ENCODE data around the gene RRAGB. TPM values are rescaled to one million over a fixed set of nuclear protein-coding genes. Genes with fewer than 3 reads are reported as not detected.

RRAGB gene
- total RNA-seq, 1 donor, result 34.0 TPM

GRCh38 chrX:55750256-55750655 lies 32.7 kb downstream of the RRAGB start:
- no peaks in the 10 kb centered on the region for H3K36me3 ChIP-seq (ENCODE audit: insufficient read depth, low read length)
- H3K4me3 ChIP-seq (ENCODE audit: insufficient read depth, low read length), result no peak overlapping the region
- no peak for DNase-seq (ENCODE audit: insufficient read length, low spot score, missing footprints)
- H2AFZ ChIP-seq (ENCODE audit: low read length), result no peak overlapping the region
- H3K4me1 ChIP-seq (ENCODE audit: insufficient read depth, low read length), result no peaks in the 10 kb centered on the region
- H3K27me3 ChIP-seq (ENCODE audit: insufficient read depth, low read length), result no peaks in the 10 kb centered on the region
- no peaks in the 10 kb centered on the region for H4K20me1 ChIP-seq (ENCODE audit: insufficient read depth, low read length)
- no peak overlapping the region for H3K27ac ChIP-seq (ENCODE audit: low read depth, low read length)
- no peak overlapping the region for H3K4me2 ChIP-seq (ENCODE audit: insufficient read depth, low read length)
- no peaks in the 10 kb centered on the region for H3K79me2 ChIP-seq (ENCODE audit: insufficient read depth, low read length)
- H3K9me3 ChIP-seq (ENCODE audit: low read depth, low read length), result no peaks in the 10 kb centered on the region
- TF ChIP-seq CTCF (IDR thresholded peaks at IDR 0.05; ENCODE audit: extremely low read depth, low read depth, low read length), result no peak

GRCh38 chrX:55754861-55755294 lies 37.3 kb downstream of the RRAGB start:
- H2AFZ ChIP-seq (ENCODE audit: low read length), result no peak overlapping the region
- DNase-seq (ENCODE audit: insufficient read length, low spot score, missing footprints), result no peak
- H3K9me3 ChIP-seq (ENCODE audit: low read depth, low read length), result no peaks in the 10 kb centered on the region
- no peaks in the 10 kb centered on the region for H3K79me2 ChIP-seq (ENCODE audit: insufficient read depth, low read length)
- H4K20me1 ChIP-seq (ENCODE audit: insufficient read depth, low read length), result no peaks in the 10 kb centered on the region
- no peaks in the 10 kb centered on the region for H3K27me3 ChIP-seq (ENCODE audit: insufficient read depth, low read length)
- no peaks in the 10 kb centered on the region for H3K36me3 ChIP-seq (ENCODE audit: insufficient read depth, low read length)
- H3K4me3 ChIP-seq (ENCODE audit: insufficient read depth, low read length), result no peak overlapping the region
- H3K4me1 ChIP-seq (ENCODE audit: insufficient read depth, low read length), result no peaks in the 10 kb centered on the region
- H3K27ac ChIP-seq (ENCODE audit: low read depth, low read length), result no peak overlapping the region
- no peak overlapping the region for H3K4me2 ChIP-seq (ENCODE audit: insufficient read depth, low read length)
- no peak for TF ChIP-seq CTCF (IDR thresholded peaks at IDR 0.05; ENCODE audit: extremely low read depth, low read depth, low read length)

GRCh38 chrX:55758033-55758432 lies 40.5 kb downstream of the RRAGB start:
- H3K79me2 ChIP-seq (ENCODE audit: insufficient read depth, low read length), result no peaks in the 10 kb centered on the region
- no peaks in the 10 kb centered on the region for H3K4me1 ChIP-seq (ENCODE audit: insufficient read depth, low read length)
- no peaks in the 10 kb centered on the region for H4K20me1 ChIP-seq (ENCODE audit: insufficient read depth, low read length)
- H2AFZ ChIP-seq (ENCODE audit: low read length), result no peak overlapping the region
- H3K36me3 ChIP-seq (ENCODE audit: insufficient read depth, low read length), result no peaks in the 10 kb centered on the region
- no peak overlapping the region for H3K4me2 ChIP-seq (ENCODE audit: insufficient read depth, low read length)
- no peak for TF ChIP-seq CTCF (IDR thresholded peaks at IDR 0.05; ENCODE audit: extremely low read depth, low read depth, low read length)
- H3K27me3 ChIP-seq (ENCODE audit: insufficient read depth, low read length), result no peaks in the 10 kb centered on the region
- H3K9me3 ChIP-seq (ENCODE audit: low read depth, low read length), result no peaks in the 10 kb centered on the region
- no peak for DNase-seq (ENCODE audit: insufficient read length, low spot score, missing footprints)
- no peak overlapping the region for H3K27ac ChIP-seq (ENCODE audit: low read depth, low read length)
- H3K4me3 ChIP-seq (ENCODE audit: insufficient read depth, low read length), result no peak overlapping the region

GRCh38 chrX:55759478-55759877 lies 41.9 kb downstream of the RRAGB start:
- Histone ChIP-seq H3K79me2 (ENCODE audit: insufficient read depth, low read length) (no peaks in the 10 kb centered on the region), H3K4me2 (ENCODE audit: insufficient read depth, low read length) (no peak overlapping the region), H4K20me1 (ENCODE audit: insufficient read depth, low read length) (no peaks in the 10 kb centered on the region), H3K36me3 (ENCODE audit: insufficient read depth, low read length) (no peaks in the 10 kb centered on the region), H3K4me1 (ENCODE audit: insufficient read depth, low read length) (no peaks in the 10 kb centered on the region), H3K27me3 (ENCODE audit: insufficient read depth, low read length) (no peaks in the 10 kb centered on the region), H3K4me3 (ENCODE audit: insufficient read depth, low read length) (no peak overlapping the region), H2AFZ (ENCODE audit: low read length) (no peak overlapping the region), H3K27ac (ENCODE audit: low read depth, low read length) (no peak overlapping the region), H3K9me3 (ENCODE audit: low read depth, low read length) (no peaks in the 10 kb centered on the region)
- no peak for DNase-seq (ENCODE audit: insufficient read length, low spot score, missing footprints)
- no peak for TF ChIP-seq CTCF (IDR thresholded peaks at IDR 0.05; ENCODE audit: extremely low read depth, low read depth, low read length)

Data from osteoblast (primary cell).